ENCODE measurements around the gene TRPM3. TPM values are rescaled to one million over a fixed set of nuclear protein-coding genes. Genes with fewer than 3 reads are reported as not detected.

The TRPM3 gene
- total RNA-seq, 2 experiments from 2014 or later: not detected

DNA sequence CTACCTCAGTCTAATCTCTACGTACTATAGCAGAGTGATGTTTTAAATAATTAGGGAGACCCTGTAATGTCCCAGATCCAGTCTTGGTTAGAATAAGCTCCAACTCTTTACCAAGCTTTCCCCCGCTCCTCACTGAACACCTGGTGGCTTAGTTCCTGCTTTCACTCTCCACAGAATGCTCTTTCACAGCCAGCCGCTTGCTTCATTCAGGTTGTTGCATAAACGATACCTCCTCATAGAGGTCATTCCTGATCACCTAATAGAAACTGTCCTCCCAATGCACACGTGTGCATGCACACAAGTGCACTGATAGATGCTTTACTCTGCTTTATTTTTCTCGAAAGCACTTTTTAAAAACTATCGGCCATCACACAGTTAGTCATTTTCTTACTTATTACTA is 298.1 kb downstream of the TRPM3 start:
- ChIA-PET POLR2A (no interaction called here), CTCF (no interaction called here)
- Mint-ChIP-seq H3K4me3 (no peak overlapping the region), H3K27ac (no peak overlapping the region), H3K27me3 (no peaks in the 10 kb centered on the region), H3K36me3 (no peaks in the 10 kb centered on the region), H3K9me3 (no peaks in the 10 kb centered on the region), H3K4me1 (ENCODE audit: low read depth) (no peaks in the 10 kb centered on the region)
- intact Hi-C loops (cut with micrococcal nuclease): no loop called here
- DNase-seq: no peak

DNA sequence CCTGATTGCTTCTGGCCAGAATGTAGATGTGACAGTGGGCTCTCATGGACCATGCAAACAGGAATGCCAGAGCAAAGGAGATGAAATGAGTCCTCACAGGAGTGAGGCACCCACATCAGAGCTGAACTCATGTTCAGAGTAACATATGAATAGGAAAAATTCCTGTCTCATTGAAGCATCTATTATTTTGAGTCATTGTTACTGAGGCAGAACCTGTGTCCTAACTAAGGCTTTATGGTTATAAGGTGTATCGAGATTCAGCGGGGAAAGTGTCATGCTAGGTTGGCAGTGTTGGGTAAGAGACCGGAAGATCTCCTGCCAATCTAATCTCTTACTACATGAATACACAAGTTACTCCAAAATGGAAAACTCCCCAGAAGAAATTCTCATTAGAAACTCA is 304.1 kb downstream of the TRPM3 start:
- intact Hi-C loops (cut with micrococcal nuclease): no loop called here
- no peaks in the 10 kb centered on the region for H3K27me3 Mint-ChIP-seq
- H3K4me3 Mint-ChIP-seq: no peak overlapping the region
- H3K36me3 Mint-ChIP-seq: no peaks in the 10 kb centered on the region
- ChIA-PET CTCF (no interaction called here), POLR2A (no interaction called here)
- no peak for DNase-seq
- H3K9me3 Mint-ChIP-seq: peaks cover 2% of the 10 kb centered on the region
- no peaks in the 10 kb centered on the region for H3K4me1 Mint-ChIP-seq (ENCODE audit: low read depth)
- no peak overlapping the region for H3K27ac Mint-ChIP-seq

DNA sequence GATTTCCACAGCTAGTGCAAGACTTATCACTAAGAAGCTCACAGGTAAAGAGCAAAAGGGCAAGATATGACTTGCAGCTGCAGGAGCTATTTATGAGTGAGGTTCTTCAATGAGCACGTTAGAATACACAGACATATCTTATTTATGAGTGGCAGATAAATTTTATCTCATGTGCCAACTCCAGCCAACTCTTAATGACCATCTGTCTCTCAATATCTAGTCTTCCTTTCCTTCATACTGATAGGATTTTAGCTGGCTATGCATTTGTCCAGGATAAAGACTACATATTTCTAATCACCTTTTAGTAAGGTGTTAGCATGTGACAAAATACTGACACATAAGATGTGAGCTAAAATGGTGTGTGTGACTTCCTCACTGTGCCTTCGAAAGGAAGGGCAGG is 304.5 kb downstream of the TRPM3 start:
- ChIA-PET POLR2A (no interaction called here), CTCF (no interaction called here)
- H3K4me3 Mint-ChIP-seq: no peak overlapping the region
- intact Hi-C loops (cut with micrococcal nuclease): no loop called here
- no peaks in the 10 kb centered on the region for H3K27me3 Mint-ChIP-seq
- DNase-seq: no peak
- H3K36me3 Mint-ChIP-seq: no peaks in the 10 kb centered on the region
- no peak overlapping the region for H3K27ac Mint-ChIP-seq
- H3K4me1 Mint-ChIP-seq (ENCODE audit: low read depth): no peaks in the 10 kb centered on the region
- peaks cover 2% of the 10 kb centered on the region for H3K9me3 Mint-ChIP-seq

DNA sequence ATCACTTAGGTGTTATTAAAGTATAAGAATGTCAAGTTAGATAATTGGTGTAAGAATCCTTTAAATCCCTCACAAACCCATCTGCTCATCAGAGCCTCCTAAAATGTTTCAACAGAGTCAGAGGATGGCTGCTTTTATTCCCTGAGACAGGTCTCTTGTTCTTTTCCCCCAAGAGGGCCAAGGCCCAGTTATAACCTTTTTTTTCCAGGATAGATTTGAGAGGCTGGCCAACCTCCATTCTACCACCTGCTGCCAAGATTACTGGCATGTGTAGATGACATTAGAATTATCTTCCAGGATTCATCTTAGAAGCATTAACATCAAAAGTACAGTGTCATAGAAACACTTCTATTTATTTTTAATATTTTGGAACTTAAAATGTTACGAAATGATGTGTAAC is 305.1 kb downstream of the TRPM3 start:
- CTCF ChIA-PET: no interaction called here
- no peak for DNase-seq
- Mint-ChIP-seq H3K27ac (no peak overlapping the region), H3K36me3 (no peaks in the 10 kb centered on the region), H3K4me1 (ENCODE audit: low read depth) (no peaks in the 10 kb centered on the region), H3K4me3 (no peak overlapping the region), H3K27me3 (no peaks in the 10 kb centered on the region), H3K9me3 (peaks cover 2% of the 10 kb centered on the region)
- POLR2A ChIA-PET: no interaction called here
- intact Hi-C loops (cut with micrococcal nuclease): no loop called here

DNA sequence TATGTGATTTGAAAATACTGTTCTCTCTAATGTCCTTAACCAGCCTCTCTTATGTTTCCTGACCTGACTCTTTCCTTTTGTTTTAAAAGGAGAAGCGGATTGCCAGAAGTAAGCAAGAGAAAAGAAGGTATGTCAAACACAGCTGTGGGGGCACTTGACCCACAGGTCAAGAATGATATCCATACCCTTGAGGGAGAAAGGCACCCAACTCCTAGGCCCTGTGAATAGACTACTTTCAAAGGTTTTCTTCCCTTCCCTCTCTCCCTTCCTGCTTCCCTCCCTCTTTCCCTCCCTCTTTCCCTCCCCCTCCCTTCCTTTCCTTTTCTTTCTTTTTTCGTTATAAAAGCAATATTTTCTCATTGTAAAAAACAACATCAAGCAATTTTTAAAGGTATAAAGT is 306.8 kb downstream of the TRPM3 start:
- peaks cover 2% of the 10 kb centered on the region for H3K27me3 Mint-ChIP-seq

DNA sequence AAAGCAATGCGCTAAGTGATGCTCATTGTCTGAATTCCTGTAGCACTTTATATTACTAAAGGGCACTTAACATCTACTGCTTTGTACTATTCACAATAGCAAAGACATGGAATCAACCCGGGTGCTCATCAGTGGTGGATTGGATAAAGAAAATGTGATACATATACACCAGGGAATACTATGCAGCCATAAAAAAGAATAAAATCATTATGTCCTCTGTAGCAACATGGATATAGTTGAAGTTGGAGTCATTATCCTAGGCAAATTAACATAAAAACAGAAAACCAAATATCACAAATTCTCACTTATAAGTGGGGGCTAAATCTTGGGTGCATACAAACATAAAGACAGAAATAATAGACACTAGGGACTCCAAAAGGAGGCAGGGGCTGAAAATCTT is 308.3 kb downstream of the TRPM3 start:
- Mint-ChIP-seq H3K9me3 (peaks cover 2% of the 10 kb centered on the region), H3K27me3 (peaks cover 2% of the 10 kb centered on the region), H3K4me1 (ENCODE audit: low read depth) (no peaks in the 10 kb centered on the region), H3K27ac (no peak overlapping the region), H3K4me3 (no peak overlapping the region), H3K36me3 (no peaks in the 10 kb centered on the region)
- CTCF ChIA-PET: no interaction called here
- intact Hi-C loops (cut with micrococcal nuclease): no loop called here
- POLR2A ChIA-PET: no interaction called here
- no peak for DNase-seq

More for the DNA sequence above, 306.8 kb downstream of the TRPM3 start:
- no peak overlapping the region for H3K4me3 Mint-ChIP-seq
- no peaks in the 10 kb centered on the region for H3K4me1 Mint-ChIP-seq (ENCODE audit: low read depth)
- ChIA-PET CTCF (no interaction called here), POLR2A (no interaction called here)
- no peak for DNase-seq
- intact Hi-C loops (cut with micrococcal nuclease): no loop called here
- H3K9me3 Mint-ChIP-seq: peaks cover 2% of the 10 kb centered on the region
- H3K36me3 Mint-ChIP-seq: no peaks in the 10 kb centered on the region
- H3K27ac Mint-ChIP-seq: no peak overlapping the region

DNA sequence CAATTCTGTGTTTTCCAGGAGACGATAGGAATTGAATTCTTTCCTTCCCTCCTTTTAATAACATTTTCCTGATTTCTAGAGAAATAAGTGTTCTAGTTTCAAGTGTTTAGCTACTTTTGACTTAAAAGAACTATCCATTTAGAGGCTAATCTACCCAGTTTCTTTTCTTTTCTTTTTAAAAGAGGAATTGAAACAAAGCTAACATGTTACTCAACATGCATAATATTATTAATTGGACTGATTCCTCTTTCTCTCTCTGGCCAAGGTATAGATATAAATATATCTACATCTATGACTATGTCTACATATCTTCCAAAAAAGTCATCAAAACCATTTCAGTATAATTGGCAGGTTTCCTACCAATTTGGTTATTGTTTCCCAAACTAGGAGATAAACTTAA is 309.8 kb downstream of the TRPM3 start:
- DNase-seq: no peak
- Mint-ChIP-seq H3K9me3 (peaks cover 2% of the 10 kb centered on the region), H3K27me3 (peaks cover 2% of the 10 kb centered on the region), H3K4me3 (no peak overlapping the region), H3K36me3 (no peaks in the 10 kb centered on the region), H3K4me1 (ENCODE audit: low read depth) (no peaks in the 10 kb centered on the region), H3K27ac (no peak overlapping the region)
- intact Hi-C loops (cut with micrococcal nuclease): no loop called here
- ChIA-PET POLR2A (no interaction called here), CTCF (no interaction called here)

DNA sequence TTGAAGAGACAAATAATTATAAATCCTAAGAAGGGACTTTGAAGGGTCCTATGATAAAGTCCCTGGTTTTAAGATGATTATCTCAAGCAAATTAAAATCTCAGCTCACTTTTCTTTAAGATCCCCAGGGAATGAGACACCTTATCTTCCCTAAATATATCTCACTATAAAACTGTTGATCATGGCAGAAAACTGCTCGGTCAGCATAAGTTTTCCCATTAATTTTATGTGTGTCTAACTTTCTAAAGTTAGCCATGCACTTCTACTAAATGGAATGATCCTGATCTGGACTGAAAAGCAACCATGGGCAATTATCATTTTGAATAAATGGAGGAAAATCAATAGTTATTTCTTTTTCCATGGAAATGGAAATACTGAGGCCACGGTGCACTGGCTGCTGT is 314.5 kb downstream of the TRPM3 start:
- DNase-seq: no peak
- CTCF ChIA-PET: no interaction called here
- H3K4me3 Mint-ChIP-seq: no peak overlapping the region
- peaks cover 2% of the 10 kb centered on the region for H3K27me3 Mint-ChIP-seq
- no peaks in the 10 kb centered on the region for H3K36me3 Mint-ChIP-seq
- H3K9me3 Mint-ChIP-seq: no peaks in the 10 kb centered on the region
- intact Hi-C loops (cut with micrococcal nuclease): no loop called here
- H3K27ac Mint-ChIP-seq: no peak overlapping the region
- H3K4me1 Mint-ChIP-seq (ENCODE audit: low read depth): no peaks in the 10 kb centered on the region
- POLR2A ChIA-PET: no interaction called here

DNA sequence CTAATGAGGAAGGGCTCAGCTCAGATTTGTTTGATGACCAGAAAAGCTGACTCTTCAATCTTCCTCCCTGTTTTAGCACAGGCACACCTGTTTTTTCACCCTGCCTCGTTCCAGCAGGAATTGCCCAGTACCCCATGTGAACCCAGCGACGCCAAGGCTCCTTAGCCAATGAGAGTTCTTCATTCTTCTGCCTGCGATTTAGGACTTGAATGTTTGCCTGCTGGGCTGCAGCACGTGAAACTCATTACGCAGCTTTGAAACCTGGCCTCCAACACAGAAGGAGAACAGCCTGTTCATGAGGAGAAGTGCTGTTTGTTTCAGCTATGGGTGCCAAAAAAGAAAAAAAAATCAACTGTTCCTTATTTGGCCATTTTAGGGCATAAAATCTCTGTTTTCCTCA is 315.5 kb downstream of the TRPM3 start:
- H3K27me3 Mint-ChIP-seq: peaks cover 2% of the 10 kb centered on the region
- no peak overlapping the region for H3K4me3 Mint-ChIP-seq
- CTCF ChIA-PET: interaction anchor here (0.6 kb wide), 2 partner anchors 64 to 131 kb away, joined by 3 to 4 read pairs; no protein-coding TSS in a partner anchor
- POLR2A ChIA-PET: no interaction called here
- intact Hi-C loops (cut with micrococcal nuclease): no loop called here
- no peaks in the 10 kb centered on the region for H3K36me3 Mint-ChIP-seq
- H3K27ac Mint-ChIP-seq: no peak overlapping the region
- no peaks in the 10 kb centered on the region for H3K9me3 Mint-ChIP-seq
- H3K4me1 Mint-ChIP-seq (ENCODE audit: low read depth): no peaks in the 10 kb centered on the region
- DNase-seq: no peak

DNA sequence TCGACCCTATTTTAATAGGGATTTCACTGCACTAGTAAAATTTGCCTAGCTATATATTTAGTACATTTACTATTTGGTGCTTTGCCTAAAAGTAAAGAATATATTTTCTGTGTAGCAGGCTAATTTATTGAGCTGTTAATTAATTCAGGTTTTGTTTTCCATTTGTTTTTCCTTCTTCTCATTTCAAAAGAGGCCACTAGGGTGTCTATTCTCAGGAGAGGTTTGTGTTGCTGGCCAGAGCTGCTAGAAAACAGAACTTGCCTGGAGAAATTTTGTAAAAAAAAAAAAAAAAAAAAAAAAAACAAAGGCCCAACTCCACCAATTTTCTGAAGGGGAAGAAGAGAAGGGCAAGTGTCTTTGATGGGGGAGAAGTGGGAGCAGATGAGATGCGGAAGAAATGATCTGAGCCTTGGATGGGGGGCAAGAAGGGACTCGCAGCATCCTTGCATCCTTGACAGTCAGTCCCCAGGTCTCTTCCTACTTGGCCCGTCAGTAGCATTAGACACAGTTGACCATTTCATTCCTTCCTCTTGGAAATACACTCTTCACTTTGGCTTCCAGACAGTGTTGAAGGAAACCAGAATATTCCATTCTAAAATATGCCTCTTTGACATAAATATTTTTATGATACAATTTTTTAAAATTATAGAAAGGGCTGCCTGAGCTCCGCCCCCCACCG is 318.5 kb downstream of the TRPM3 start:
- CTCF ChIA-PET: interaction anchor here (0.6 kb wide), 1 partner anchor 504 kb away, joined by 3 read pairs; no protein-coding TSS in a partner anchor

DNA sequence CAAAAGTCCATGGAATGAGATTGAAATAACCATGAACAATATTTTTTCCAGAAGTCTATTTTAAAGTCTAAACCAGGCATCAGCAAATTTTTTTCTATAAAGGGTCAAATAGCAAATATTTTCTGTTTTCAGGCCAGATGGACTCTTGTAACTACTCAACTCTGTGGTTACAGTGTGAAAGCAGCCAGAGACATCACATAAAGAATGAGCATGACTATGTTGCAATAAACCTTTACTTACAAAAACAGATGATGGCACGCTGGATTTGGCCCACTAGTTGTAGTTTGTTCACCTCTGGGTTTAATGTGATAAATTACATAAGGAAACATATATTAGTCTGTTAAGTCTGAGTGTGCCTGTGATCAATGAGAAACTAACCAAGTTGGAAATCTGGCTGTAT is 319.2 kb downstream of the TRPM3 start:
- Mint-ChIP-seq H3K36me3 (no peaks in the 10 kb centered on the region), H3K4me3 (no peak overlapping the region), H3K27me3 (no peaks in the 10 kb centered on the region), H3K9me3 (no peaks in the 10 kb centered on the region), H3K27ac (no peak overlapping the region), H3K4me1 (ENCODE audit: low read depth) (no peaks in the 10 kb centered on the region)
- POLR2A ChIA-PET: no interaction called here
- DNase-seq: no peak
- CTCF ChIA-PET: no interaction called here
- intact Hi-C loops (cut with micrococcal nuclease): no loop called here

More for the DNA sequence above, 318.5 kb downstream of the TRPM3 start:
- intact Hi-C loops (cut with micrococcal nuclease): no loop called here
- H3K9me3 Mint-ChIP-seq: no peaks in the 10 kb centered on the region
- no peak overlapping the region for H3K4me3 Mint-ChIP-seq
- DNase-seq: no peak
- no peak overlapping the region for H3K27ac Mint-ChIP-seq
- H3K4me1 Mint-ChIP-seq (ENCODE audit: low read depth): no peaks in the 10 kb centered on the region
- no peaks in the 10 kb centered on the region for H3K36me3 Mint-ChIP-seq
- H3K27me3 Mint-ChIP-seq: no peaks in the 10 kb centered on the region
- POLR2A ChIA-PET: interaction anchor here (0.6 kb wide), 1 partner anchor 18 kb away, joined by 3 read pairs; no protein-coding TSS in a partner anchor

DNA sequence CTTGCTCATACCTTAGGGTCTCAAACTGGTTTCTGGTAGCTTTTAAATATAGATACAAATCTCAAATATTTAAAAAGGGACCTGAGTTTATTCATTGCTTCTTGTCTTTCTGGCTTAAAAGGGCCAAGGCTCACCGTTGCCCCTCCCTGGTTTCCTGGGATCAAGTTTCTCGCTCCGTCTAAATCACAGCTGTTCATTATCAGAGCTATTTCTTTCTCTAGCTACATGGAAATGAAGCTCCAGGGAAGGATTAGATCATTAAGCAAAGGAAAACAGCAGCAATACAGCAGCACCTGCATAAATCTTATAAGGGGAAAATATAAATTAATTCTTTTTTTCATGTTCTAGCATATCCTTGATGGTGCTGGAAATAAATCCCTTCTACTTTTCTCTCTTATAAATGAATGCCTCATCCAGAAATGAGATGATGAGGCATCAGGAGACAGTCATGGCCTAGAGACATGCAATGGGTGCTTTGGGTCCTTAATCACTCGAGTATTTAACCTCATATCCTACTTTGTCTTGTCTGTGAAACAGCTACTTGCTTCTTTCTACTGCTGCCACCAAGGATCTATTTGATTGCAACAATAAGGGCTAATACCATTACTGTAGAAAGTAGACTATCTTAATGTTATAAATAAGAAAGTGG is 320.1 kb downstream of the TRPM3 start:
- no peaks in the 10 kb centered on the region for H3K4me1 Mint-ChIP-seq (ENCODE audit: low read depth)
- H3K36me3 Mint-ChIP-seq: no peaks in the 10 kb centered on the region
- no peak for DNase-seq
- H3K4me3 Mint-ChIP-seq: no peak overlapping the region
- no peak overlapping the region for H3K27ac Mint-ChIP-seq
- H3K9me3 Mint-ChIP-seq: no peaks in the 10 kb centered on the region
- ChIA-PET CTCF (no interaction called here), POLR2A (no interaction called here)
- no peaks in the 10 kb centered on the region for H3K27me3 Mint-ChIP-seq
- intact Hi-C loops (cut with micrococcal nuclease): no loop called here

DNA sequence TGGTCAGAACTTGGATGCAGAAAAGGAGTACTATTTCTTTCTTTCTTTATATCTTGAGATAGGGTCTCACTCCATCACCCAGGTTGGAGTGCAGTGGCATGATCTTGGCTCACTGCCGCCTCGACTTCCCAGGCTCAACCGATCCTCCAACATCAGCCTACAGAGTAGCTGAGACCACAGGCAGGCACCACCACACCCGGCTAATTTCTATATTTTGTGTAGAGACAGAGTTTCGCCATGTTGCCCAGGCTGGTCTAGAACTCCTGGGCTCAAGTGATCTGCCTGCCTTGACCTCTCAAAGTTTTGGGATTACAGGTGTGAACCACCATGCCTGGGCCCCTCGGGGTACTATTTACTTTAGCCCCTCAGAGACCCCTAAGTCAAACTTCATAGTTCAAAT is 323.4 kb downstream of the TRPM3 start:
- ChIA-PET CTCF (no interaction called here), POLR2A (no interaction called here)
- Mint-ChIP-seq H3K4me1 (ENCODE audit: low read depth) (no peaks in the 10 kb centered on the region), H3K9me3 (no peaks in the 10 kb centered on the region), H3K36me3 (no peaks in the 10 kb centered on the region), H3K27ac (no peak overlapping the region), H3K27me3 (no peaks in the 10 kb centered on the region), H3K4me3 (no peak overlapping the region)
- intact Hi-C loops (cut with micrococcal nuclease): no loop called here
- DNase-seq: no peak
